Measurements from ENCODE around the gene TUBB1.

GRCh38 chr20:58988565-58988882 lies 30.7 kb upstream of the TUBB1 start:
- TF ChIP-seq EZH2 (IDR thresholded peaks at IDR 0.05; ENCODE audit: borderline replicate concordance, low read depth, low read length, poor library complexity, severe bottlenecking) (no peak), CTCF (conservative IDR thresholded peaks at IDR 0.05; ENCODE audit: low read depth, low read length) (no peak)

Measured in A673 (cell line).